Fibroblast of pulmonary artery (primary cell): Measurements from ENCODE around the gene MEIS2.
A peak's percentile ranks its signal among the peaks of the same experiment; 100 is the strongest.

Source experiments
- DNase-seq: peaks from one replicate; pipeline ENCODE4 v3.0.0-alpha.2; 2010; ENCODE audit warnings: low read depth
- H3K4me3 ChIP-seq: replicated peaks from 2 replicates; pipeline ENCODE4 v1.5.1; 2011; ENCODE audit warnings: low read depth, mild to moderate bottlenecking, control low read depth, low read length, moderate library complexity
- TF ChIP-seq, protein P1 (sequence below): IDR thresholded peaks from 2 replicates; pipeline ENCODE4 v1.5.1; 2011; ENCODE audit warnings: mild to moderate bottlenecking, control low read depth, low read length, inconsistent platforms; ENCODE audit errors: missing control alignments

The MEIS2 gene

DNA sequence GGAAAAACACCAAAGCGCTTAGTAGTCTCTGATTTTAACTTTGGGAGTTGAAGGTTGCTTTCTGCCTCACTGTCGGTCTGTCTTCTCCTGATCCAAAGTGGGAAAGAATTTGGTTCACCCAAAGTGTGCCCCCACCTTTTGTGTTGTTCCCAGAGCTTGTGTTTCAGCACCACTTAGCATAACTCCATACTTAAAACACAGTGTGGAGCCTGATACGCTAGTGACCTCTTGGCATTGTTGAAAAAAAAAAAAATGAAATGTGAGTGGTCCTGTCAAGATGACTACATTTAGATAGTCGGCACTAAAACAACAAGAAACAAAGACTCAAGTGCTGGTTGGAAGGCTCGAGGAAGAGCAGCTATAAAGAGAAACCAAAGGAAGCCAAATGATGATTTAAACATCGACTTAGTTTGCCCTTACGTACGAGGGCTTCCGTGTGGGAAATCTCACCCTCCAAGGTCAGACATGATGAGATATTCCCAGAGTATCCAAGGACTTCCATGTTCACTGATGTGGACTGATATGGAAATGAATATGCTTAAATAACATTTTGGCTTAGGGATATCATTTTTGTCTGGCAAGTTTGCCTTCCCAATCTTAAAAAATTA is 178.8 kb downstream of the MEIS2 start:
- TF ChIP-seq, protein P1, sequence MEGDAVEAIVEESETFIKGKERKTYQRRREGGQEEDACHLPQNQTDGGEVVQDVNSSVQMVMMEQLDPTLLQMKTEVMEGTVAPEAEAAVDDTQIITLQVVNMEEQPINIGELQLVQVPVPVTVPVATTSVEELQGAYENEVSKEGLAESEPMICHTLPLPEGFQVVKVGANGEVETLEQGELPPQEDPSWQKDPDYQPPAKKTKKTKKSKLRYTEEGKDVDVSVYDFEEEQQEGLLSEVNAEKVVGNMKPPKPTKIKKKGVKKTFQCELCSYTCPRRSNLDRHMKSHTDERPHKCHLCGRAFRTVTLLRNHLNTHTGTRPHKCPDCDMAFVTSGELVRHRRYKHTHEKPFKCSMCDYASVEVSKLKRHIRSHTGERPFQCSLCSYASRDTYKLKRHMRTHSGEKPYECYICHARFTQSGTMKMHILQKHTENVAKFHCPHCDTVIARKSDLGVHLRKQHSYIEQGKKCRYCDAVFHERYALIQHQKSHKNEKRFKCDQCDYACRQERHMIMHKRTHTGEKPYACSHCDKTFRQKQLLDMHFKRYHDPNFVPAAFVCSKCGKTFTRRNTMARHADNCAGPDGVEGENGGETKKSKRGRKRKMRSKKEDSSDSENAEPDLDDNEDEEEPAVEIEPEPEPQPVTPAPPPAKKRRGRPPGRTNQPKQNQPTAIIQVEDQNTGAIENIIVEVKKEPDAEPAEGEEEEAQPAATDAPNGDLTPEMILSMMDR, result no peak
- no peak overlapping the region for H3K4me3 ChIP-seq

DNA sequence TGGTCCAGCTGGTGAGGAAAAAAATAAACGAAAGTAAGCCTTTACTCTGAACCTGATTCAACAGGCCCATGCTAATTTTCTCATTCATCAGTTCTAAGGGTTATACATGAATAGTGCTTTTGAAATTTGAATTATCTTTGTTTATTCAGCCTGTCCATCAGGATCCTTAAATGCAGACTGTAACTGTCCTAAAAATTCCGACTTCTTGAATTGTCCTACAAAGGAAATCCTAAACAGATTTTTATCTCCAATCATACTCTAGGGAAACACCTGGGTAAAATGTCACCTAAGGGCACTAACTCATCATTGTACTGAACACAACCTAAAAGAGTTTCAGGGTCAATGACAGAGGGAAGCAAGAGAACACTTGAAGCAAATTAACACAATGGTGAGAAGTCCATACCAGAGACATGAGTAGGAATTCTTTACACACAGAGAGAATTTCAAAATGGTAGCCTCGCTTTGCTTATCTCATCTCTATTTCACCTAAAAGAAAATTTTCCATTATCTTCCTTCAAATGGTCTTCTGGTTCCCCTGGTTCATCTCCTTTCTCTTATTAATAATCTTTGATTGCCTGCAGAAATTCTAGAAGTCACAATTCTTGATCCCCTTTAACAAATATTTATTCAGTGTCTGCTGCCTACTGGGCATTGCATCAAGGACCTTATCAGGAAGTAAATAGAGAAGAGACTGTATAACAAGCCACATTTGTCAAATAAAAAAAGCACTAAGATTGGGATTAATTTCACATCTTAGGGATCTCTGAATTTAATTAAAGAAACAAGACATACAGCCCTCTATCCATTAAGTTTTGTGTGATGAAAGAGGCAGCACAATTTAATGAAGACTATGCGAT is 182.7 kb downstream of the MEIS2 start:
- no peak for DNase-seq
- TF ChIP-seq, protein P1, result no peak

More for the DNA sequence above, 178.8 kb downstream of the MEIS2 start:
- peak; percentile 36 for DNase-seq

DNA sequence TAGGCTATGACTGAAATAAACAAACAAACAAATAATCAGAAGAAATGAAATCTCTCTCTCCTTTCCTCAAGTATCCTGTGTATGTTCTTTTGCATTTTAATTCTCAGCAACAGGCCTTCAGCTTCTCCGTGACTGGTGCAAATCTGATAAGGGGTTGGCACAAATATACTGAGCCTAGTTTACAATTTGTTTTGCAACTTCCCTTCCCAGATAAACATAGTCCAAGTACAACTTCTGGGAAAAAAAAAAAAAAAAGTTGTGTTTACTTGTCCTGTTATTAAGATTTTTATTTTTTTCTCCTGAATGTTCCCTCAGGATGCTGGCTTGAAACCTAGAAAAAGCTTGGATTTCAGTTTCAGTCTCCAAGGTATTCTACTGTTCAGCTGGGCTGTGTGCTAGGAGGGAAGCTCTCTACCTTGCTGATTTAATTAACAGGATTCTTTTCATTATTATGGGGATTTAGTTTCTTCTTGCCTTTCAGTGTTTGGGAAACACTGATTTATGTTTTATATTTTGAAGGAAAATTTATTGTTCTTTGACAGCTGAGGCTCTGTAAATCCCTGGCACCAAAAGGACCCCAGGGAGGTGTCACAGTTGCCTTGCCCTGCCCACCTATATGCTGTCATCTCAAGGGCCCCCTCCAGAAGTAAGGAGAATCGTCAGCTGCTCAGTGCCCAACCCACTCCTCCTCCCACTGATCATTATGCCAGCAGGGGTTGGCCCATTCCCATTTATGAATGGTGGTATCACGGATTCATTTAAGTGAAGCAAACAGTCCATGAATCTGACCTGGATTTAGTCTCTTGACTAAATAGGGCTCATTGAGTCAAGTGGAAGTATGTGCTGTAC is 185.2 kb downstream of the MEIS2 start:
- TF ChIP-seq, protein P1, result no peak
- peak; percentile 92 for DNase-seq
- H3K4me3 ChIP-seq, result peak overlapping the region; percentile 19

More for the DNA sequence above, 182.7 kb downstream of the MEIS2 start:
- H3K4me3 ChIP-seq, result no peak overlapping the region

DNA sequence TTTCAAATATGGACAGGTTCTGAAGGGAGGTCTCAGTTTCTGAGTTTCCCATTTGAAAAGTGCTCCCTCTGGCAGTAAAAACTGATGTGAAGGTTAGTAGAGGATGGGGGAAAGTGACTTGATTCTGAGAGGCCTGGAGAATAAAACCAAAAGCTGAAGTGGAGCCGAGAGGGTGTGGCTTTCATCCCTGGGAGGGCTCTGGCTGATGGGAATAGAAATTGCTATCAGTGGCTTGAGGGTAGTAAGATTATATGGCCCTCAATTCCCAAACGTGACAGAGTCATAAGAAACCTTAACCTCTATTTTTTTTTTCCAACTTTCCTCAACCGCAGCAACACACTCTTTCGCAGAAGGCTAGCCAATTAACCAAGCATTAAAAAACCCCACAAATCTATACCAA is 185.9 kb downstream of the MEIS2 start:
- TF ChIP-seq, protein P1, result no peak
- H3K4me3 ChIP-seq, result no peak overlapping the region
- DNase-seq, result peak; percentile 60

DNA sequence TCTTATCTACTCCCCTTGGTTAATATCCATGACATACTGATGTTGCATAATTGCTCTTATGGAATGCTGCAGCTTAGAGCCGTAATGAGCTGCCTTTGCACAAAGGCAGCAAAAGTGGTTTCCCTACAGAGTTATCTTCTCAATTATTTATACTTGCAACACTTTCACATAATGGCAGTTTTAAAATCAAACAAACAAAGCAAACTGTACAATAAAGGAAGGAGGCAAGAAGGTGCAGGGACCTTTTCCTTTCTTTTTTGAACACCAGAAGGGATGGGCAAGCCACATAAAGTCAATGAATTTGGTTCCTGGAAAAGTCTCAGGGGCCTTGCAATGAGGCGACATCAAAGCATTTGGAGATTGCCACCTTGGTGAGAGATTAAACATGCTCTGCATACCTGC is 188.0 kb downstream of the MEIS2 start:
- TF ChIP-seq, protein P1, result no peak
- peak; percentile 58 for DNase-seq
- no peak overlapping the region for H3K4me3 ChIP-seq

DNA sequence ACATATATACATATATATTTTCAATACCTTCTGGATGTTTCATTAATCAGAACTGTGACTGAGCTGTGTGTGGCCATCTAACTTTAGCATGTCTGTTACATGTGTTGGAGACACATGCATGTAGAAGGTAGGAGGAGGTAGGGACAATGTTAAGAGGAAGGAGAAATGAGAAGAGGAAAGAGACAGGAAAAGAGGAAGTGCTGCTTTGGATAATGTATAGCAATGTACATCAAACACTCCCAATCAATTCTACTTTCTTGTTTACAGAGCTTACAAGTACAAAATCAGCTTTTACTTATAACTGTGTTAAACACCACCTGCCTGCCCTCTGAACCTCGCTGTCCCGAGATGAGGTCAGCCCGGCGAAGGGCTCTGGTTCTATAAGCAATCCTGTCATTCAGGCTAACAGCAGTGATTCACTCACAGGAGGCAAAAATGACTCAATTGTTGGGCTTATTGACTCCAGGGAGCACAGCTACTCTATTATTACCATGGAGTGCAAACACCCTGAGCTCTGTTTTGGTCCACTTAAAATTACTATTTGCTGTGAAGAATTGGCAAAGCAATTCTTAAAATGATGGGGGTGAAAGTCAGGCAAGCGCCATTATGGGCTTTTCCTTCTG is 188.9 kb downstream of the MEIS2 start:
- no peak overlapping the region for H3K4me3 ChIP-seq
- TF ChIP-seq, protein P1, result no peak
- peak; percentile 67 for DNase-seq
